Measurements from ENCODE around the gene NMNAT2. TPM values are rescaled to one million over a fixed set of nuclear protein-coding genes. Genes with fewer than 3 reads are reported as not detected.

Gene NMNAT2
- total RNA-seq, 1 experiment from 2014 or later, result not detected

GRCh38 chr1:183283286-183283685 is 134.9 kb downstream of the NMNAT2 start (continued):
- TF ChIP-seq, protein P1, sequence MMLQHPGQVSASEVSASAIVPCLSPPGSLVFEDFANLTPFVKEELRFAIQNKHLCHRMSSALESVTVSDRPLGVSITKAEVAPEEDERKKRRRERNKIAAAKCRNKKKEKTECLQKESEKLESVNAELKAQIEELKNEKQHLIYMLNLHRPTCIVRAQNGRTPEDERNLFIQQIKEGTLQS (IDR thresholded peaks at IDR 0.05), result no peak
- TF ChIP-seq, protein P2, sequence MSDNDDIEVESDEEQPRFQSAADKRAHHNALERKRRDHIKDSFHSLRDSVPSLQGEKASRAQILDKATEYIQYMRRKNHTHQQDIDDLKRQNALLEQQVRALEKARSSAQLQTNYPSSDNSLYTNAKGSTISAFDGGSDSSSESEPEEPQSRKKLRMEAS (IDR thresholded peaks at IDR 0.05), result no peak
- TF ChIP-seq SIN3A (IDR thresholded peaks at IDR 0.05; ENCODE audit: low read depth), result no peak
- TF ChIP-seq ZBTB33 (IDR thresholded peaks at IDR 0.05; ENCODE audit: extremely low read depth, insufficient replicate concordance, low read length), result no peak
- no peak for TF ChIP-seq TCF7L2 (IDR thresholded peaks at IDR 0.05; ENCODE audit: borderline replicate concordance, extremely low read depth, insufficient read depth, insufficient read length)
- no peak for TF ChIP-seq FOSL1 (IDR thresholded peaks at IDR 0.05; ENCODE audit: low read depth)

- ATAC-seq (no peak), DNase-seq (ENCODE audit: low read depth, low spot score) (no peak)
- Histone ChIP-seq H3K4me3 (replicated peaks in 1 of 2; ENCODE audit: low read depth in 1 of 2, low read length in 2 of 2) (no peak overlapping the region), H3K36me3 (ENCODE audit: control insufficient read depth in 1 of 2, insufficient read depth in 2 of 2, low read length in 2 of 2) (no peaks in the 10 kb centered on the region), H3K27me3 (ENCODE audit: insufficient read depth, low read length) (no peaks in the 10 kb centered on the region), H3K79me2 (ENCODE audit: insufficient read depth, low read length) (no peaks in the 10 kb centered on the region), H4K20me1 (ENCODE audit: insufficient read depth) (no peaks in the 10 kb centered on the region), H2AFZ (ENCODE audit: low read depth, low read length, poor library complexity, severe bottlenecking) (no peak overlapping the region), H3K27ac (ENCODE audit: low read depth, low read length) (no peak overlapping the region), H3K9me2 (ENCODE audit: insufficient read depth) (no peaks in the 10 kb centered on the region), H3K4me1 (ENCODE audit: control insufficient read depth in 1 of 2, insufficient read depth in 2 of 2, low read length in 2 of 2) (no peaks in the 10 kb centered on the region), H3K4me2 (ENCODE audit: low read length) (no peak overlapping the region), H3K9me3 (ENCODE audit: control insufficient read depth in 1 of 2, insufficient read depth in 1 of 2, low read depth in 1 of 2, low read length in 2 of 2) (no peaks in the 10 kb centered on the region), H3K9ac (ENCODE audit: low read length) (no peak overlapping the region)
- no TSS peak for BruUV-seq (replicated peaks)
- no peak for TF ChIP-seq RAD21 (IDR thresholded peaks at IDR 0.05; ENCODE audit: low read depth)
- TF ChIP-seq, protein P3, sequence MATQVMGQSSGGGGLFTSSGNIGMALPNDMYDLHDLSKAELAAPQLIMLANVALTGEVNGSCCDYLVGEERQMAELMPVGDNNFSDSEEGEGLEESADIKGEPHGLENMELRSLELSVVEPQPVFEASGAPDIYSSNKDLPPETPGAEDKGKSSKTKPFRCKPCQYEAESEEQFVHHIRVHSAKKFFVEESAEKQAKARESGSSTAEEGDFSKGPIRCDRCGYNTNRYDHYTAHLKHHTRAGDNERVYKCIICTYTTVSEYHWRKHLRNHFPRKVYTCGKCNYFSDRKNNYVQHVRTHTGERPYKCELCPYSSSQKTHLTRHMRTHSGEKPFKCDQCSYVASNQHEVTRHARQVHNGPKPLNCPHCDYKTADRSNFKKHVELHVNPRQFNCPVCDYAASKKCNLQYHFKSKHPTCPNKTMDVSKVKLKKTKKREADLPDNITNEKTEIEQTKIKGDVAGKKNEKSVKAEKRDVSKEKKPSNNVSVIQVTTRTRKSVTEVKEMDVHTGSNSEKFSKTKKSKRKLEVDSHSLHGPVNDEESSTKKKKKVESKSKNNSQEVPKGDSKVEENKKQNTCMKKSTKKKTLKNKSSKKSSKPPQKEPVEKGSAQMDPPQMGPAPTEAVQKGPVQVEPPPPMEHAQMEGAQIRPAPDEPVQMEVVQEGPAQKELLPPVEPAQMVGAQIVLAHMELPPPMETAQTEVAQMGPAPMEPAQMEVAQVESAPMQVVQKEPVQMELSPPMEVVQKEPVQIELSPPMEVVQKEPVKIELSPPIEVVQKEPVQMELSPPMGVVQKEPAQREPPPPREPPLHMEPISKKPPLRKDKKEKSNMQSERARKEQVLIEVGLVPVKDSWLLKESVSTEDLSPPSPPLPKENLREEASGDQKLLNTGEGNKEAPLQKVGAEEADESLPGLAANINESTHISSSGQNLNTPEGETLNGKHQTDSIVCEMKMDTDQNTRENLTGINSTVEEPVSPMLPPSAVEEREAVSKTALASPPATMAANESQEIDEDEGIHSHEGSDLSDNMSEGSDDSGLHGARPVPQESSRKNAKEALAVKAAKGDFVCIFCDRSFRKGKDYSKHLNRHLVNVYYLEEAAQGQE (IDR thresholded peaks at IDR 0.05; ENCODE audit: low read depth), result no peak
- no peak for TF ChIP-seq ELF1 (IDR thresholded peaks at IDR 0.05; ENCODE audit: borderline replicate concordance, low read depth)
- TF ChIP-seq POLR2A (IDR thresholded peaks at IDR 0.05; ENCODE audit: borderline replicate concordance, extremely low read depth, insufficient read depth, insufficient read length), result no peak
- no peak for TF ChIP-seq ZFX (IDR thresholded peaks at IDR 0.05)
- no peak for TF ChIP-seq CTCF (IDR thresholded peaks at IDR 0.05 in 2 of 3, conservative IDR thresholded peaks at IDR 0.05 in 1 of 3; ENCODE audit: borderline replicate concordance in 1 of 3, insufficient read depth in 1 of 3, low read depth in 2 of 3, low read length in 2 of 3)
- TF ChIP-seq, protein P2 (IDR thresholded peaks at IDR 0.05), result no peak
- TF ChIP-seq EZH2phosphoT487 (IDR thresholded peaks at IDR 0.05; ENCODE audit: borderline replicate concordance), result no peak
- TF ChIP-seq SP1 (IDR thresholded peaks at IDR 0.05; ENCODE audit: low read depth), result no peak
- no peak for TF ChIP-seq EZH2 (IDR thresholded peaks at IDR 0.05)
- ChIA-PET RAD21 (ENCODE audit: low non-redundant PET in 1 of 2, low total read pairs in 2 of 2, uncharacterized antibody in 2 of 2, unreplicated experiment in 2 of 2) (no interaction called here), POLR2A (no interaction called here), CTCF (interaction anchor here (0.7 to 2.1 kb wide), 11 partner anchors 8 to 403 kb away, joined by 3 to 8 read pairs (median 3); no protein-coding TSS in a partner anchor)
- intact Hi-C loops (cut with micrococcal nuclease), result loop anchor here (5.0 kb wide), 1 partner anchor 395 kb away; no protein-coding TSS in a partner anchor
Observed at GRCh38 chr1:183282101-183282855, 135.9 kb downstream of the NMNAT2 start.

Measured in HCT116 (cell line).